NCI-H2196 treated with DMSO at 0.1 percent for 48 hours (cell line): ENCODE results near the gene IFNAR2.

Experiments used
- DNase-seq: peaks from one replicate; lab custom pipeline; 2025; ENCODE audit not compliant: unreplicated experiment; lab: John Stamatoyannopoulos, UW

Gene IFNAR2

GRCh38 chr21:33266050-33266788 is 36.5 kb downstream of the IFNAR2 start, which contains the start of gene IL10RB:
Gene IL10RB, plus strand, starts transcription at chr21:33266367. Its CDS starts 99 bp downstream, at chr21:33266466.
- DNase-seq, result no peak

GRCh38 chr21:33266789-33267135 is 37.0 kb downstream of the IFNAR2 start:
- DNase-seq, result no peak

DNA sequence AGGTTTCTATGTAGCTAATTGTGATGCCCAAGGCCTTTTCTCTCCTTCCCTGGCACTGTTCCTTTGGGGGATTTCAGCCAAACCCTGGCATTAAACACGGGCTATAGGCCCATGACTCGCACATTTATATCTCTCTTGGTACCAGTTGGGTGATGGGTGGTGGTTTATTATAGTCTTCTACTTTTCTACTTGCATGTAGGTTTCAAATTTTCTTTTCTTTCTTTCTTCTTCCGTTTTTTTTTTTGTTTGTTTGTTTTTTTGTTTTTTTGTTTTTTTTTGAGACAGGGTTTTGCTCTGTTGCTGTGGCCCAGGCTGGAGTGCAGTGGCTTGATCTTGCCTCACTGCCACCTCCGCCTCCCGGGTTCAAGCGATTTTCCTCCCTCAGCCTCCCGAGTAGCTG is 37.5 kb downstream of the IFNAR2 start:
- no peak for DNase-seq

GRCh38 chr21:33268393-33268736 is 38.6 kb downstream of the IFNAR2 start:
- DNase-seq, result no peak

GRCh38 chr21:33268737-33269441 is 39.2 kb downstream of the IFNAR2 start:
- peak; percentile 83 for DNase-seq

GRCh38 chr21:33270986-33271385 is 41.2 kb downstream of the IFNAR2 start:
- no peak for DNase-seq

- DNase-seq, result no peak
Measured at GRCh38 chr21:33273044-33273443, 43.3 kb downstream of the IFNAR2 start.

DNA sequence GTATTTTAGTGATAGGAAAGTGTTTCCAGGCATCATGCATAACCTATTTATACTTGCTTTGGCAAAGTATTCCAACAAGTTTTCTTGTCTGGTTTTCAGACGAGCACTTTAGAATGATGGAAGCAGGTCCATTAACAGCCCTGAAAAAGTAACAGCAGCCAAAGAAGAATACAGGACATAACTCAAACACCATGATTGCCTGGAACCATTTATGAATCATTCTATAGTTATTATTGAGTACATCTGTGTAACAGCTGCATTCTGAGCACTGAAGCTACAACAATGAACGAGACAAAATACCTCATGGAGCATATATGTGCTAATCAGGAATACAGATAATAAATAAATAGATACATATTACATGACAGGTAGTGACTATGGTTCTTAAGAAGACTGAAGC is 49.0 kb downstream of the IFNAR2 start:
- no peak for DNase-seq

DNA sequence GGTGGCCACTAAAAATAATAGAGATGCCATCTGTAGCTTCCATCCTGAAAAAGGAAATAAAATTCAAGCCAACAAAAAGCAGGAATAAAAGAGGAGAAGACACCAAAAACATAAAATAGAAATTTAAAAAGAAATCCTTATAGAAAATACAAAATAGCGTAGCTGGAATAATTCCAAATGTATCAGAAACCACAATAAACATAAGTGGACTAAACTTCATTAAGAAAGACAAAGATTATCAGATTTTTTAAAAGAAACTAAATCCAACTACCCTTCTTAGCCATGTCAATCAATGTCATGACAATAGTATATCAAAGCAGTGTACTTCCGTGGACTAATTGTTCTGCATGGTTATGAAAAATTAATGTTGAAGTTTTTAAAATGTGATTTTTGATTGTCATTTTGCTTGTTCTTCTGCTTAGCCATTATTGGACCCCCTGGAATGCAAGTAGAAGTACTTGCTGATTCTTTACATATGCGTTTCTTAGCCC is 49.6 kb downstream of the IFNAR2 start:
- no peak for DNase-seq
